DND-41 (cell line): ENCODE data around the gene ESAM.

ENCODE experiments used
- ATAC-seq: fragments of 200-7000 bp; cut with Tn5 transposase; 3 replicates; pipeline ENCODE4 v1.9.1; 2021; ENCODE audit warnings: low read depth; ENCODE audit not compliant: insufficient read depth
- DNase-seq: peaks from one replicate; pipeline ENCODE4 v3.0.0-alpha.2; 2020
- H2AFZ ChIP-seq: 2 replicates; pipeline ENCODE4 v1.6.0; 2012; ENCODE audit warnings: low read depth, low read length
- H3K27ac ChIP-seq: 2 replicates; pipeline ENCODE4 v1.5.1; 2012; ENCODE audit warnings: low read length, inconsistent platforms
- H3K27me3 ChIP-seq: fragments of 200-600 bp; sonication (generic); 2 replicates; pipeline ENCODE4 v1.6.0; 2012; ENCODE audit warnings: low read length, mild to moderate bottlenecking, inconsistent platforms; ENCODE audit not compliant: insufficient read depth, poor library complexity
- H3K36me3 ChIP-seq: 2 replicates; pipeline ENCODE4 v1.5.1; 2012; ENCODE audit warnings: low read length, inconsistent platforms; ENCODE audit not compliant: insufficient read depth
- H3K4me1 ChIP-seq: 2 replicates; pipeline ENCODE4 v1.5.1; 2012; ENCODE audit warnings: mild to moderate bottlenecking, low read length; ENCODE audit not compliant: insufficient read depth
- H3K4me2 ChIP-seq: 2 replicates; pipeline ENCODE4 v1.6.0; 2012; ENCODE audit warnings: mild to moderate bottlenecking, moderate library complexity, low read length, inconsistent platforms; ENCODE audit not compliant: insufficient read depth
- H3K4me3 ChIP-seq, 2 experiments: fragments of 200-600 bp in 1 of 2; shearing (Covaris generic) in 1 of 2; 2 replicates each; pipeline ENCODE4 v1.5.1; 2012 to 2016; ENCODE audit warnings: inconsistent platforms in 2 of 2, low read length in 2 of 2, mild to moderate bottlenecking in 2 of 2, low read depth in 1 of 2, moderate library complexity in 1 of 2
- H3K79me2 ChIP-seq: 2 replicates; pipeline ENCODE4 v1.6.0; 2012; ENCODE audit warnings: low read length, inconsistent platforms; ENCODE audit not compliant: insufficient read depth
- H3K9ac ChIP-seq: 2 replicates; pipeline ENCODE4 v1.6.0; 2012; ENCODE audit warnings: low read depth, mild to moderate bottlenecking, inconsistent platforms, low read length, moderate library complexity
- H3K9me3 ChIP-seq: 2 replicates; pipeline ENCODE4 v1.5.1; 2012; ENCODE audit warnings: low read length, moderate library complexity, mild to moderate bottlenecking, inconsistent platforms; ENCODE audit not compliant: insufficient read depth, severe bottlenecking
- H4K20me1 ChIP-seq: 2 replicates; pipeline ENCODE4 v1.6.0; 2012; ENCODE audit warnings: low read length; ENCODE audit not compliant: insufficient read depth
- EZH2 ChIP-seq: IDR thresholded peaks from 3 replicates; pipeline ENCODE4 v1.6.1; 2012; ENCODE audit warnings: borderline replicate concordance, low read depth, mild to moderate bottlenecking, moderate library complexity, low read length, inconsistent platforms; ENCODE audit not compliant: severe bottlenecking
- TF ChIP-seq, protein P1 (sequence below): IDR thresholded peaks from 2 replicates; pipeline ENCODE4 v1.5.1; 2012; ENCODE audit warnings: borderline replicate concordance, low read length, moderate library complexity, mild to moderate bottlenecking; ENCODE audit not compliant: poor library complexity, severe bottlenecking; ENCODE audit errors: extremely low read depth

ESAM gene

GRCh38 chr11:124791626-124792341 lies 29.7 kb upstream of the ESAM start:
- ATAC-seq (no peak), DNase-seq (no peak)
- peaks cover 79% of the 10 kb centered on the region for H4K20me1 ChIP-seq

DNA sequence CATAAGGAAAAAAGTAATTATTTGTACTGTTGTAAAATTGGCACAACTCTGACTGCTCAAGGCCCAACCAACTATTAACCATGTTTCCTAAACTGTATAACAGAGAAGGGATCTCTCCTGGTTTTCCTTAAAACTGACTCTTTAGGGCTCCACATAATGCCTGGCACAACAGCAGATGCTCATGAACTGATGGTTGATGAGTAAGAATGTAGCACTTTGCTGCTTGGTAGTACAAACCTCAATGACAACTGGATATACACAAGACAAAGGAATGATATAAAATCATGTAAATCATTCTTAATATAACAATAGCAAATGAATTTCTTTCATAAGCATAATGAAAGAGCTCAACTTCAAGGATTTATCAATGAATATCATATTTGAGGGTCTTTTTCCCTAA lies 26.4 kb upstream of the ESAM start:
- no peaks in the 10 kb centered on the region for H3K9me3 ChIP-seq
- no peak for TF ChIP-seq EZH2
- TF ChIP-seq, protein P1, sequence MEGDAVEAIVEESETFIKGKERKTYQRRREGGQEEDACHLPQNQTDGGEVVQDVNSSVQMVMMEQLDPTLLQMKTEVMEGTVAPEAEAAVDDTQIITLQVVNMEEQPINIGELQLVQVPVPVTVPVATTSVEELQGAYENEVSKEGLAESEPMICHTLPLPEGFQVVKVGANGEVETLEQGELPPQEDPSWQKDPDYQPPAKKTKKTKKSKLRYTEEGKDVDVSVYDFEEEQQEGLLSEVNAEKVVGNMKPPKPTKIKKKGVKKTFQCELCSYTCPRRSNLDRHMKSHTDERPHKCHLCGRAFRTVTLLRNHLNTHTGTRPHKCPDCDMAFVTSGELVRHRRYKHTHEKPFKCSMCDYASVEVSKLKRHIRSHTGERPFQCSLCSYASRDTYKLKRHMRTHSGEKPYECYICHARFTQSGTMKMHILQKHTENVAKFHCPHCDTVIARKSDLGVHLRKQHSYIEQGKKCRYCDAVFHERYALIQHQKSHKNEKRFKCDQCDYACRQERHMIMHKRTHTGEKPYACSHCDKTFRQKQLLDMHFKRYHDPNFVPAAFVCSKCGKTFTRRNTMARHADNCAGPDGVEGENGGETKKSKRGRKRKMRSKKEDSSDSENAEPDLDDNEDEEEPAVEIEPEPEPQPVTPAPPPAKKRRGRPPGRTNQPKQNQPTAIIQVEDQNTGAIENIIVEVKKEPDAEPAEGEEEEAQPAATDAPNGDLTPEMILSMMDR = no peak
- peaks cover 59% of the 10 kb centered on the region for H4K20me1 ChIP-seq
- H3K36me3 ChIP-seq = no peaks in the 10 kb centered on the region
- H3K4me1 ChIP-seq = no peaks in the 10 kb centered on the region
- DNase-seq = no peak
- H2AFZ ChIP-seq = no peak overlapping the region
- no peak for ATAC-seq
- no peaks in the 10 kb centered on the region for H3K27me3 ChIP-seq
- H3K79me2 ChIP-seq = peaks cover 53% of the 10 kb centered on the region
- no peak overlapping the region for H3K27ac ChIP-seq
- no peak overlapping the region for H3K9ac ChIP-seq
- H3K4me3 ChIP-seq = no peak overlapping the region
- H3K4me2 ChIP-seq = no peak overlapping the region

More at GRCh38 chr11:124791626-124792341, 29.7 kb upstream of the ESAM start:
- Histone ChIP-seq H3K9me3 (no peaks in the 10 kb centered on the region), H3K27me3 (no peaks in the 10 kb centered on the region), H3K36me3 (no peaks in the 10 kb centered on the region), H3K79me2 (peaks cover 81% of the 10 kb centered on the region), H2AFZ (no peak overlapping the region), H3K27ac (no peak overlapping the region), H3K4me2 (no peak overlapping the region), H3K4me3 (no peak overlapping the region), H3K4me1 (no peaks in the 10 kb centered on the region; the same call in 1 of the 2 replicates), H3K9ac (no peak overlapping the region)
- TF ChIP-seq EZH2 = no peak
- TF ChIP-seq, protein P1 = no peak

DNA sequence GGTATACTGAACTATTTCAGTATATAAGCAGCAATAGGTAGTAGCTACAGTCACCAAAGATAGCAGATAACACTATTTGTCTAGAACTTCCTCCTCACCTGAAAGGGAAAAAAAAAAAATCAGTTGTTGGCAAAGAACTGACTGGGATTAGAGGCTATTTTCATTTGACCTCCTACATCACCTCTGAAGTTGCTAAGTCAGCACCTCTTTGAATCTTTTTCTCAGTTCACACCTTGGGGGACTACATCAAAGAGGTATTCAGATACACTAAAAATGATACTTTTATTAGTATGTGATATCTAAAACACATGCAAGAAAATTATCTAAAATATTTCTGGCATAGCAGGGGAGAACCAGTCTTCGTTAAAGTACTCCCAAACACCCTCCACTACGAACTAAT lies 22.0 kb upstream of the ESAM start:
- no peak for ATAC-seq
- peaks cover 12% of the 10 kb centered on the region; the same call in 1 of the 2 replicates for H3K79me2 ChIP-seq

More for the DNA sequence above, 22.0 kb upstream of the ESAM start:
- no peaks in the 10 kb centered on the region for H3K9me3 ChIP-seq
- no peak overlapping the region for H3K9ac ChIP-seq
- H2AFZ ChIP-seq = no peak overlapping the region
- H4K20me1 ChIP-seq = peaks cover 19% of the 10 kb centered on the region; the same call in 1 of the 2 replicates
- H3K4me1 ChIP-seq = no peaks in the 10 kb centered on the region
- H3K36me3 ChIP-seq = no peaks in the 10 kb centered on the region
- DNase-seq = no peak
- H3K27ac ChIP-seq = no peak overlapping the region
- H3K27me3 ChIP-seq = no peaks in the 10 kb centered on the region
- no peak overlapping the region for H3K4me3 ChIP-seq
- H3K4me2 ChIP-seq = no peak overlapping the region
- TF ChIP-seq, protein P1 = no peak
- no peak for TF ChIP-seq EZH2
